GM19238 (cell line): ENCODE measurements around the gene CPHXL2.

Experiments used
- DNase-seq: peaks from one replicate; pipeline ENCODE4 v3.0.0; 2011; ENCODE audit warnings: low spot score; ENCODE audit not compliant: insufficient read length

Gene CPHXL2

DNA sequence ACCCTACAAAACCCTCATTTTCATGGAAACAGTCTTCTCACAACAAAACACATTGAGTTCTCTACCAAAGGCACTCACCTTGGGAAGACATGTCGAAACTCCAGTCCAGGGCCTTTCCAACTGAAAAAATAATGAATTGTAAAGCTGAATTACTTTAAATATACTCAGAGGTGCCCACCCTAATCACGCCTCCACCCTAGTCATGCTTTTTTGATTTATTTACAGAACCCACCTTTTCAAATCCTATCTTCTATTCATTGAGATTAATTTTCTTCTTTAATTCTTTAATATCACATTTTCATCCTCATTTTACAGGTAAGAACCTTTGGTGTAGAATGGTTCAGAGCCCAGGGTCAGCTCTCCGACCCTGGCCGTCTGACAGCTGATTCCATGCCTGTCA, at the start of gene CPHXL2:
Gene CPHXL2, minus strand, starts transcription at position 101 of the 400 bp plus-strand sequence. Its CDS starts 10 bp downstream, at position 91.
- no peak for DNase-seq

DNA sequence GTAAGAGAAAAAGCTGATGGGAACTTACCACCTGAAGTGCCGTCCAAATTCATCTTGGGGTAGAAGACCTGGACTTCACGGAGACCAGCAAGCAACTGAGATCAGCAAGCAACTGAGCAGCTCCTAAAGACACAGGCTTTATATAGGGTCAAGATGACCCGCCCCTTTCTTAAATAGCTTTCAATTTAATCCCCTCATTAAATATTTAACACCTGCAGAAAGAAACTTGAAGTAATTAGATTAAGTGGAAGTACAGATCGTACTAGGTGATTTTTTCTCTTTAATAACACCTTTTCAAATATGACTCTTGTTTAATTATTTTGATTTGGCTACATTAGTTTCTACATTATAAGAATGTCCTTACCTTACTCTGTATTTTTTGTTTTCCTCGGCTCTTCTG, 49.6 kb upstream of the CPHXL2 start, which contains the start of gene CPHXL:
Gene CPHXL, minus strand, starts transcription at position 101 of the 400 bp plus-strand sequence. Its CDS starts 48 bp downstream, at position 53.
- no peak for DNase-seq

- DNase-seq: no peak
These were observed 41.6 kb upstream of the CPHXL2 start for GRCh38 chr16:75718452-75718851.

DNA sequence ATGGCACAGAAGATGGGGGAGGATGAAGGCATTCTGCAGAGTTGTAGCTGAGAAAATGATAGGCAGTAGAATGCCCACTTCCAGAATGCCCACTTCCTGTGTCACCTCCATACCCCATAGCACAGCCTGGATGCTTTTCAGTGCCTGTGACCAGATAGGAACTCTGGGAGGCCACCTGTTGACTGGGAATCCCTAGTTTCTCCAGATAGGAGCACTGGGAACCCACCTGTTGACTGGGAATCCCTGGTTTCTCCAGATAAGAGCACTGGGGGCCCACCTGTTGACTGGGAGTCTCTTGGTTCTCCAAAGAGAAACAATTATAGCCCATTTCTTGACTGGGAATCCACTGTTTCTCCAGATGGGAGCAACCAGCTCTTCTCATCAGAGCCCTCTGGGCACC, 37.9 kb upstream of the CPHXL2 start:
- DNase-seq: no peak

GRCh38 chr16:75710344-75710743, 33.5 kb upstream of the CPHXL2 start:
- DNase-seq: no peak

DNA sequence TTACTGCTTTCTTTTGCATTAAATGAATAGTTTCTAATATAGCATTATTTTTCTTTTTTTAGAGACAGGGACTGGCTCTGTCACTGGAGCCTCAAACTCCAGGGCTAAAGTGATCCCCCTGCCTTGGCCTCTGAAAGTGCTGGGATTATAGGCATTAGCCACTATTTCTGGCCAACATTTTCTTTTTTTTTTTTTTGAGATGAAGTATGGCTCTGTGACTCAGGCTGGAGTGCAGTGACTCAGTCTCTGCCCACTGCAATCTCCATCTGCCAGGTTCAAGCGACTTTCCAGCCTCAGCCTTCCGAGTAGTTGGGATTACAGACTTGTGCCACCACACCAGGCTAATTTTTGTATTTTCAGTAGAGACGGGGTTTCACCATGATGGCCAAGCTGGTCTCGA, 26.5 kb upstream of the CPHXL2 start:
- no peak for DNase-seq

DNA sequence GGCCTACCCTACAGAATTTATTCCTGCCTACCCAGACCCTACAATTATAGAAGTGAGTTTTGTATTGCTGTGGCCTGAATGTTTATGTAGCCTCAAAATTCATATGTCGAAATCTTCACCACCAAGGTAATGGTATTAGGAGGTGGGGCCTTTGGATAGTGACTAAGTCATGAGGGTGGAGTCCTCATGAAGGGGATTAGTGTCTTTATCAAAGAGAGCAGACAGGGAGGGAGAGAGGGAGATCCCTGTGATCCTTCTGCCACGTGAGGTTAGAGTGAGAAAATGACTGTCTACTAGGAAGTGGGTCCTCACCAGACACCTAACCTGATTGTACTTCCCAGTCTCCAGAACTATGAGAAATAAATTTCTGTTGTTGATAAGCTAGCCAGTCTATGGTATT, 25.4 kb upstream of the CPHXL2 start:
- DNase-seq: no peak

DNA sequence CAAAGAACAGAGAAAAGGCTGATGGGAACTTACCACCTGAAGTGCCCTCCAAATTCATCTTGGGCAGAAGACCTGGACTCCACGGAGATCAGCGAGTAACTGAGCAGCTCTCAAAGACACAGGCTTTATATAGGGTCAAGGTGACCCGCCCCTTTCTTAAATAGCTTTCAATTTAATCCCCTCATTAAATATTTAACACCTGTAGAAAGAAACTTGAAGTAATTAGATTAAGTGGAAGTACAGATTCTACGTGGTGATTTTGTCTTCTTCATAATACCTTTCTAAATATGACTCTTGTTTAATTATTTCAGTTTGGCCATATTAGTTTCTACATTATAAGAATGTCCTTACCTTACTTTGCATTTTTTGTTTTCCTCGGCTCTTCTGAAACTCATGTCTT, 24.6 kb upstream of the CPHXL2 start, which contains the start of gene DUXB:
Gene DUXB, minus strand, starts transcription at position 101 of the 400 bp plus-strand sequence. Its CDS starts 43 bp downstream, at position 58.
- DNase-seq: no peak

- DNase-seq: no peak
These were observed 20.8 kb upstream of the CPHXL2 start for GRCh38 chr16:75697571-75697970.

- no peak for DNase-seq
These were observed 18.9 kb upstream of the CPHXL2 start for GRCh38 chr16:75695708-75696107.

- DNase-seq: no peak
These were observed 10.6 kb upstream of the CPHXL2 start for GRCh38 chr16:75687361-75687760.

- no peak for DNase-seq
These were observed 5.5 kb upstream of the CPHXL2 start for GRCh38 chr16:75682308-75682707.

DNA sequence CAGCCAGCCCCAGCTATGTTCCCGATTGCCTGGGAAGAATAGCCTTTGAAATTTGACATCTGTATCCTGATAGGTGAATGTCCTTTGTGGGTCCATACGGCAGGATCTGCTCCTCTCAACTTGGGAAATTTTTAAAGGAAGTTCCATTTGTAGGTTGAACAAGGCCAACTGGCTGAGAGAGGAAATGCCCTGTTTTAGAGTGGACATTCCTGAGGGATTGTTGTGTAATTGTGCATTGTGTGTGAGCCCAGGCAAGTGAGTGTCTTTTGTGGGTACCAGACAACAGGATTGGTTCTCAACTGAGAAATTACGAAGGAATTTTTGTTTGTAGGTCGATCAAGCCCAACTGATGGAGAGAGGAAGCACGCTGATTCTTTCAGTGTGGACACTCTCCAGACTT, 2.6 kb upstream of the CPHXL2 start:
- no peak for DNase-seq

GRCh38 chr16:75667503-75667902, 9.3 kb downstream of the CPHXL2 start:
- DNase-seq: no peak

DNA sequence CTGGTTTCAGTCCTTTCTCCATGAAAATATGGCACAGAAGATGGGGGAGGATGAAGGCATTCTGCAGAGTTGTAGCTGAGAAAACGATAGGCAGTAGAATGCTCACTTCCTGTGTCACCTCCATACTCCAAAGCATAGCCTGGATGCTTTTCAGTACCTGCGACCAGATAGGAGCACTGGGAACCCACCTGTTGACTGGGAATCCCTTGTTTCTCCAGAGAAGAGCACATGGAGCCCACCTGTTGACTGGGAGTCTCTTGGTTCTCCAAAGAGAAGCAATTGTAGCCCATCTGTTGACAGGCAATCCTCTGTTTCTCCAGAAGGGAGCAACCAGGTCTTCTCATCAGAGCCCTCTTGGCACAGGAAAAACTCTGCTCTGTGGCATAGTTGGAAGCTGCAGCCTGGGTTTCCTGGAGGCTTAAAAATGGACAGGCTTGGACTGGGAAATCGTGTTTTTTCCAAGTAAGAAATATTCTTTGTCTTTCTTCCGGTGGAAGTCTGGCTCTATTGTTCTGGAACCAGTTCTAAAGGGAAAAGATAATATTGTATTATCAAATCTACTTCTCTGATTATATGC, 16.0 kb downstream of the CPHXL2 start:
- no peak for DNase-seq

DNA sequence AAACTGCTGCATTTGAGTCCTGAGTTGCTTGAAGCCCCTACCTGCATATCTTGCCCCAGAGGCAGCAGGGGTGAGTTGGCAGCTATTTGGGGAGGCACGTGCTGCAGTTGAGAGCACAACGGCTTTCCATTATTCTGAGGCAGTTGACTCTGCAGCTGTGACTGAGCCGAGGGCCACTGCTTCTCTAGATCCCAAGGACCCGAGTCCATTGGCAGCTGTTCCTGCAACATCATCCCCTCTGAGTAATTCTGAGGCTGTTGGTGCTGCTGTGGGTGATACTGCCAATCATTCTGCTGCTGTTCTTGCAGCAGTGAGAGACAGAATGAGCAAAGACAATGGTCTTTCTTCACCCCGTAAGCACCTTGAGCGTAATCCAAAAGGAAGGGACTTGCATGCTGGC, 16.5 kb downstream of the CPHXL2 start:
- no peak for DNase-seq

- no peak for DNase-seq
These were observed 18.6 kb downstream of the CPHXL2 start for GRCh38 chr16:75658175-75658574.

GRCh38 chr16:75653922-75654321, 22.9 kb downstream of the CPHXL2 start:
- no peak for DNase-seq

DNA sequence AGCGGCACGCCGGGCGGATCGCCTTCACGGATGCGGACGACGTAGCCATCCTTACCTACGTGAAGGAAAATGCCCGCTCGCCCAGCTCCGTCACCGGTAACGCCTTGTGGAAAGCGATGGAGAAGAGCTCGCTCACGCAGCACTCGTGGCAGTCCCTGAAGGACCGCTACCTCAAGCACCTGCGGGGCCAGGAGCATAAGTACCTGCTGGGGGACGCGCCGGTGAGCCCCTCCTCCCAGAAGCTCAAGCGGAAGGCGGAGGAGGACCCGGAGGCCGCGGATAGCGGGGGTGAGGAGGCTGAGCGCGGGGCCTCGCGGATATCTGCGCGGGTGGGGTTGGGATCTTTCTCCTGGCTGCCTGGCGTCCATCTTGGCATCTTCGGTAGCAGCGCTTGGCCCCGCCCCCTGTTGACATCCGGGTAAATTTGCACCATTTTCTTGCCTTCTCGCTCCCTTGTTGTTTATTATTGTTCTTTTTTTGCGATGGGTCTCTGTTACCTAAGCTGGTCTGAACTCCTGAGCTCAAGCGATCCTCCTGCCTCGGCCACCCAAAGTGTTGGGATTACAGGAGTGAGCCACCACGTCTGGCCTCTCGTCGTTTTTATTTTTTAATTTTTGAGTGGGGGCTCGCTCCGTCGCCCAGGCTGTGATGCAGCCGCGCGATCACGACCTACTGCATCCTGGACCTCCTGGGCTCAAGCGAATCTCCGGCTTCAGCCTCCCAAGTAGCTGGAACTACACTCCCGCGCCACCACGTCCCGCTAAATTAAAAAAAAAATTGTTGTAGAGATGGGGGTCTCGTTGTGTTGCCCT, 28.3 kb downstream of the CPHXL2 start:
- peak; percentile 50 for DNase-seq

DNA sequence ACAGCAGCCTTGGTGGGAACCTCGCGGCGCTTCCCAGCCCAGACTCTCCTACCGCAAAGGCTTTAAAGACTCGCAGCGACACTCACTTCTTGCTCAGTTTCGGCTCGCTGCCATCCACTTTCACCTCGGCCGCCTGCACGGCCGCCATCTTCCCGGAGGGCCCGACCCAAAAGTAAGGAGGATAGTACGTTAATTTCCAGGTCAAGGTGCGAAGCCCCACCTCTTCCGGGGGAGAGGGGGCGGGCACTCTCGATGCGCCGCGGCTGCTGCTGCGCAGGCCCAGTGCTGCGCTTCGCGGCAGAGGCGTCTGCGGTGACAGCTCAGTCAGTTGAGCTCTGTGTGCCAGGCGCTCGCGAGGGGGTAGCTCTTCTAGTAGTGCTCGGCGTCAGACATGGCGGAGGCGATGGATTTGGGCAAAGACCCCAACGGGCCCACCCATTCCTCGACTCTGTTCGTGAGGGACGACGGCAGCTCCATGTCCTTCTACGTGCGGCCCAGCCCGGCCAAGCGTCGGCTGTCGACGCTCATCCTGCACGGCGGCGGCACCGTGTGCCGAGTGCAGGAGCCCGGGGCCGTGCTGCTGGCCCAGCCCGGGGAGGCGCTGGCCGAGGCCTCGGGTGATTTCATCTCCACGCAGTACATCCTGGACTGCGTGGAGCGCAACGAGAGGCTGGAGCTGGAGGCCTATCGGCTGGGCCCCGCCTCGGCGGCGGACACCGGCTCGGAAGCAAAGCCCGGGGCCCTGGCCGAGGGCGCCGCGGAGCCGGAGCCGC, 29.1 kb downstream of the CPHXL2 start, which contains the start of the genes KARS1 and TERF2IP:
Gene KARS1, minus strand, starts transcription at position 174 of the 773 bp plus-strand sequence. Its CDS starts 26 bp downstream, at position 148.
Gene TERF2IP, plus strand, starts transcription at position 282 of the 773 bp plus-strand sequence. Its CDS starts 110 bp downstream, at position 392.
- peak; percentile 81 for DNase-seq

DNA sequence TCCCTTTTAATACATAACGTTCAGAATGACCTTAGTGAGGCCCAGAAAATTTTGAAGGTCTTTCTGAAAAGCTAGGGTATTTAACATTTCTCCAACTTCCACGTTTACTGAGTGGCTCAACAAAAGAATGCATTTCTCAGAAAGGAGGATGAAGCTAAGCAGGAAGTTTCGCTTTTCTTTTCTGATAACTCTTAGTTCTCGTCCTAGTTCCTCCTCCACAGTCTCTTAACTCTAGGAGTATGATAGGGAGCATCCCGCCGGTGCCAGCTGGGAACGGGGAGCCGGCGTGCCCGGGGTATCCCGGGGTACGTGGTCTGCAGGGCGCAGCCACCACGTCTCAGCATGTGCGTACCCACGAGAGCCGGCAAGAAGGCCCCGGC, 29.7 kb downstream of the CPHXL2 start:
- DNase-seq: no peak
